ES-I3 (cell line): Measurements from ENCODE around the gene SMCO4.
"Not testable (repeated sequence)": the region's sequence is repeated elsewhere in the genome, so short reads cannot be mapped to it uniquely, and the experiment has no call there.

Experiments used
- H3K36me3 ChIP-seq: 2 replicates; pipeline ENCODE4 v1.6.1; 2013; ENCODE audit warnings: mild to moderate bottlenecking, low read length, control low read depth, moderate library complexity; ENCODE audit not compliant: insufficient read depth
- H3K4me1 ChIP-seq: 2 replicates; pipeline ENCODE4 v1.6.1; 2013; ENCODE audit warnings: mild to moderate bottlenecking, control low read depth, low read length; ENCODE audit not compliant: insufficient read depth
- H3K9ac ChIP-seq: 2 replicates; pipeline ENCODE4 v1.6.1; 2013; ENCODE audit warnings: low read depth, mild to moderate bottlenecking, low read length, moderate library complexity
- H3K9me3 ChIP-seq: 2 replicates; pipeline ENCODE4 v1.6.1; 2013; ENCODE audit warnings: mild to moderate bottlenecking, low read length, moderate library complexity; ENCODE audit not compliant: control insufficient read depth, insufficient read depth

SMCO4 gene

GRCh38 chr11:93545566-93545965 lies 2.4 kb upstream of the SMCO4 start:
- H3K4me1 ChIP-seq = peaks cover 18% of the 10 kb centered on the region
- H3K9ac ChIP-seq = no peak overlapping the region
- no peaks in the 10 kb centered on the region for H3K9me3 ChIP-seq
- H3K36me3 ChIP-seq = no peaks in the 10 kb centered on the region

GRCh38 chr11:93542811-93543229 lies 371 bp downstream of the SMCO4 start:
- no peaks in the 10 kb centered on the region for H3K9me3 ChIP-seq
- H3K4me1 ChIP-seq = peaks cover 21% of the 10 kb centered on the region
- H3K36me3 ChIP-seq = no peaks in the 10 kb centered on the region
- H3K9ac ChIP-seq = peak overlapping the region; percentile 55

- Histone ChIP-seq H3K9me3 (no peaks in the 10 kb centered on the region), H3K36me3 (no peaks in the 10 kb centered on the region), H3K9ac (peak overlapping the region; percentile 55), H3K4me1 (peaks cover 27% of the 10 kb centered on the region)
These were observed 1.0 kb downstream of the SMCO4 start for GRCh38 chr11:93541884-93542810.

GRCh38 chr11:93540896-93541553 lies 2.2 kb downstream of the SMCO4 start:
- Histone ChIP-seq H3K4me1 (peaks cover 35% of the 10 kb centered on the region), H3K36me3 (no peaks in the 10 kb centered on the region), H3K9ac (no peak overlapping the region), H3K9me3 (no peaks in the 10 kb centered on the region)

DNA sequence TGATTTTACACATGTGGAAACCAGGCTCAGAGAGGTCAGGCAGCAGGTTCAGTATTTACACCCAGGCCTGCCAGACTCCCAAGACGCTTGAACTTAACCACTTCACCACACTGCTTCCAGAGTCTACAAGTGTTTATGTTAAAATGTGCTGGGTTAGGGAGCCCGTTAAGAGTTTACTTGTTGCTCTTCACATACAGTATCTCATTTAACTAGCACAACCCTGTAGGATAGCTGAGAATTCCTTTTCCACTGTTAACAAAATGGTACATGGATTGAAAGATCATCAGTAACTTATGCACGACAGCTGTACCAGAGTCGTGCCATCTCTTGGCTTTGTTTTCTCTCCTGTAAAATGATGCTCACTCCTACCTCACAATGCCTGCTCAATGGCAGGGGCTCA lies 2.9 kb downstream of the SMCO4 start:
- Histone ChIP-seq H3K9ac (no peak overlapping the region), H3K4me1 (peaks cover 30% of the 10 kb centered on the region), H3K9me3 (no peaks in the 10 kb centered on the region), H3K36me3 (no peaks in the 10 kb centered on the region)

DNA sequence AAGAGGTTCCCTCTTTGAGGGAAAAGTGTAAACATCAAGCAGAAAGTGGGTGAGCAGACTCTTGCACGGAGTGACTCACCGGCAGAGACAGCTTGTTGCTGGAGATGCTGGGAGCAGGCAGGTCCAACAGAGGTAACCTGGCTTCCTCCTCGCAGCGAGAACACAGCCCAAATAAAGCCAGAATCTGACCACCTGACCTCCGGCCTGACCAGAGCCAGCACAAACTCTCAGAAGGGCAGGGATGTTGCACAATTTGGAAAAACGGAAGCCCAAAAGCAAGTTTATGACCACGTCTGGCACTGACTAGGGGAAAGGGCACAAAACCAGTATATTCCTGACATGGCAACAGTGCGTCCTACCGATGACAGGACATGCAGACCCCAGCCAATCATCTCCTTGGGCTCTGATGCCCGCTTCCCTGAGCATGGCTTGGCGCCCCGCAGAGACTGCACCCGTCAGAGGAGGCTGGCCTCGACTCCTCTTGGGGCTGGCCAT lies 5.4 kb downstream of the SMCO4 start:
- no peaks in the 10 kb centered on the region for H3K36me3 ChIP-seq
- H3K4me1 ChIP-seq = peaks cover 24% of the 10 kb centered on the region
- H3K9ac ChIP-seq = no peak overlapping the region
- no peaks in the 10 kb centered on the region for H3K9me3 ChIP-seq

DNA sequence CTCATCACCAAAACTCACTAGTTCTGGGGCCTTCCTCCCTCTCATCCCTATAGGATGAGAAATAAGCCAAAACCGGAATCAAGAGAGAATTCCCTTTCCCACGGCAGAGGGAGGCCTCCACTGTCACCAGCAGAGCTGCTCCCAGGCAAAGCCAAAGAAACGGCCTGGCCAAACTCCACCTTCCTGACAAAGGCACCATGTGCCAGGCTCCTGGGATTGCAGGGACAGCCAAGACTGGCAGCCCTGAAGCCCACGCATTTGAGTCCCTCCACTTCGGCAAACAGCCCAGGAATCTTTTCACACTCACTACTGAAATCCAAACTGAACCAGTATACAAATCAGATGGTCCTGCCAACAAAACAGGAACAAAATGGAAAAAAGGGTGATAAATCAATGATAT lies 6.1 kb downstream of the SMCO4 start:
- Histone ChIP-seq H3K9me3 (no peaks in the 10 kb centered on the region), H3K9ac (no peak overlapping the region), H3K36me3 (no peaks in the 10 kb centered on the region), H3K4me1 (peaks cover 24% of the 10 kb centered on the region)

GRCh38 chr11:93536101-93536861 lies 6.9 kb downstream of the SMCO4 start:
- no peaks in the 10 kb centered on the region for H3K36me3 ChIP-seq
- peaks cover 21% of the 10 kb centered on the region for H3K4me1 ChIP-seq
- H3K9ac ChIP-seq = no peak overlapping the region
- H3K9me3 ChIP-seq = no peaks in the 10 kb centered on the region

DNA sequence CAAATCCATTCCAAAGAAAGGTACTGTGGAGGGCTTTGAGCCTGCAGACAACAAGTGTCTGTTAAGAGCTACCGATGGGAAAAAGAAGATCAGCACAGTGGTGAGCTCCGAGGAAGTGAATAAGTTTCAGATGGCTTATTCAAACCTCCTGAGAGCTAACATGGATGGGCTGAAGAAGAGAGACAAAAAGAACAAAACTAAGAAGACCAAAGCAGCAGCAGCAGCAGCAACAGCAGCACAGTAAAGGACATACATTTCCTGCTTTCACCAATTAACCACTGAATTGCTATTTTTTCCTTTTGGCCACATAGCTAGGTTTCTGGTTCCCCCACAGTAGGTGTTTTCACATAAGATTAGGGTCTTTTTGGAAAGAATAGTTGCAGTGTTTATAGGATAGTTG lies 7.6 kb downstream of the SMCO4 start:
- H3K9ac ChIP-seq, H3K36me3 ChIP-seq, H3K9me3 ChIP-seq: not testable (repeated sequence)
- peaks cover 20% of the 10 kb centered on the region for H3K4me1 ChIP-seq

DNA sequence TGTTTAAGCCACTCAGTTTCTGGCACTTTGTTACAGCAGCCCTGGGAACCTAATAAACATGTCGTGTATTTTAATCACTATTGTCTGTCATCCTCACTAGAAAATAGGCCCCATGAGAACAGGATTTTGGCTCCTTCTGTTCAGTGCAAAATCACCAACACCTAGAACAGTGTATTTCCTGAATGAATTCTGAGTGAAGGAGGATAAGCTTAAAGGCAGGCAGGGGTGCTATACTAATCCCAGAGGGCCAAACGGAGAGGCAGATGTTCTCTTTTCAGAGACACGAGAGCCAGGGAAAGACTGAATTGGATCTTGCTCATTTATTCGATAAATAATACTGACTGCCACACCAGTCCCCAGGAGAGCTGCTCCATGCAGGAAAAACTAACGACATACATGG lies 10.4 kb downstream of the SMCO4 start:
- H3K9me3 ChIP-seq = no peaks in the 10 kb centered on the region
- peaks cover 25% of the 10 kb centered on the region for H3K4me1 ChIP-seq
- no peak overlapping the region for H3K9ac ChIP-seq

DNA sequence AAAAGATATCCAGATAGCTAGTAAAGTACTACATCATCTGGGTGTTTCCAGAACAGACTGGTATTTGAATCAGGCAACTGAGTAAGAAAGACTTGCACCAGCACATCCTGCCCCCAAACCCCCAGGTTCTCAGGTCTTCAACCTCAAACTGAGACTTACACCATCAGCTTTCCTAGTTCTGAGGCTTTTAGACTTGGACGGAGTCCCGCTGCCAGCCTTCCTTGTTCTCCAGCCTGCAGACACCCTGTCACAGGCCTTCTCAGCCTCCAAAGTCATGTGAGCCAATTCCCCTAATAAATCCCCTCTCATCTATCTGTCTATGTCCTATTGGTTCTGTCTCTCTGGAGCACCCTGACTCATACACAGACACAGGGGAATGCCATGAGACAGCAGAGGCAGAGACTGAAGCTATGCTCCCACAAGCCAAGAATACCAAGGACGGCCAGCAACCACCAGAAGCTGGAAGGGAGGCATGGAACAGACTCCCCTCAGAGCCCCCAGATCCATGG lies 10.9 kb downstream of the SMCO4 start:
- no peaks in the 10 kb centered on the region for H3K36me3 ChIP-seq
- H3K9me3 ChIP-seq = no peaks in the 10 kb centered on the region
- H3K9ac ChIP-seq = no peak overlapping the region
- peaks cover 20% of the 10 kb centered on the region for H3K4me1 ChIP-seq

More for the DNA sequence above, 10.4 kb downstream of the SMCO4 start:
- H3K36me3 ChIP-seq = no peaks in the 10 kb centered on the region

- Histone ChIP-seq H3K4me1 (peaks cover 7% of the 10 kb centered on the region; the same call in 1 of the 2 replicates), H3K9ac (no peak overlapping the region), H3K9me3 (no peaks in the 10 kb centered on the region), H3K36me3 (no peaks in the 10 kb centered on the region)
These were observed 12.7 kb downstream of the SMCO4 start for GRCh38 chr11:93530468-93530826.

DNA sequence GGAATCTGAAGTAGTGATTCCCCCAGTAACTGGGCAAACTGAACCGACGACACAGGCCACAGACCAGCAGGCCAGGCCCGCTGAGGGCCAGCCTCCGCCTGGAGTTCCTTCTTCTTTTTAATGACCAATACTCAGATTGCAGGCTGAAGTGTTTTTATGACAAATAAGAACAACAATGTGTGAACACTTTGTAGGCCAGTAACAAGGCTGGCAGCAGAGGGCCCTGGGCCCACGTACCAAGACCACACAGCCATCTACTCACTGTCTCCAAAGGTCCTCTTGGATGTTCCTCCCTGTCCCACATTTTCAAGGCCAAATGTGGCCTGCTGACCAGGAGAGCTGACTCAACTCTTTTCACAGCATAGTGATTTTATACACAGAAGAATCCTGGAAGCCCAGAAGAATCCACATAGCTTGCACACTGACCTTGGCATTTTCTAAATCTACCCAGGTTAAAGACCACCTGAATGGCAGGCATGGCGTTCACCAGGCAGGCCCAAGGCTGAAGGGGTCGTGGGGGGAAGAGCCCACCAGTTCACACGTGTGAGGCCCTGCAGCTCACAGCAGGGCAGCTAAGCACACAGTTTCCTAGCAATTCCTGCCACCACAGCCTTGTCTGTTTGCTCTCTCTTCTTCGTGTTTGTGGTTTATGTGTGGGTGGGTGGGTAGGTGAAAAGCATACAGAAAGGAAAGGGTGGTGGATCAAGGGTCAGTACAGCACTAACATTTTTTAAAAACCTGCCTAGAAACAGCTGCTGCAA lies 13.3 kb downstream of the SMCO4 start:
- Histone ChIP-seq H3K4me1 (peaks cover 7% of the 10 kb centered on the region; the same call in 1 of the 2 replicates), H3K9ac (no peak overlapping the region), H3K36me3 (no peaks in the 10 kb centered on the region; the same call in 1 of the 2 replicates), H3K9me3 (no peaks in the 10 kb centered on the region)
